Astrocyte (in vitro differentiated cells and primary cell): ENCODE measurements around the gene RIPOR2. TPM values are rescaled to one million over a fixed set of nuclear protein-coding genes. Genes with fewer than 3 reads are reported as not detected.

Source experiments
- DNase-seq: peaks from one replicate; pipeline ENCODE4 v3.0.0-alpha.2; 2010; ENCODE audit warnings: low read depth
- FAIRE-seq: peaks from 2 replicates; lab custom pipeline; 2011; peaks lifted over from hg19 to GRCh38; lab: Jason Lieb, UNC
- H2AFZ ChIP-seq: 2 replicates; pipeline ENCODE4 v1.6.0; 2012; ENCODE audit warnings: low read depth, low read length, inconsistent platforms
- H3K27ac ChIP-seq: 2 replicates; pipeline ENCODE4 v1.5.1; 2011; ENCODE audit warnings: low read depth, low read length, inconsistent platforms
- H3K27me3 ChIP-seq: 2 replicates; pipeline ENCODE4 v1.6.0; 2011; ENCODE audit warnings: low read length, inconsistent platforms; ENCODE audit not compliant: insufficient read depth
- H3K36me3 ChIP-seq: 2 replicates; pipeline ENCODE4 v1.5.1; 2011; ENCODE audit warnings: low read length, inconsistent platforms; ENCODE audit not compliant: insufficient read depth
- H3K4me1 ChIP-seq: 2 replicates; pipeline ENCODE4 v1.5.1; 2011; ENCODE audit warnings: low read length, inconsistent platforms; ENCODE audit not compliant: insufficient read depth
- H3K4me2 ChIP-seq: 2 replicates; pipeline ENCODE4 v1.6.0; 2012; ENCODE audit warnings: low read length, inconsistent platforms
- H3K4me3 ChIP-seq: 2 replicates; pipeline ENCODE4 v1.5.1; 2011; ENCODE audit warnings: low read depth, mild to moderate bottlenecking, low read length, inconsistent platforms; ENCODE audit not compliant: insufficient read depth
- H3K79me2 ChIP-seq: 2 replicates; pipeline ENCODE4 v1.6.0; 2012; ENCODE audit warnings: mild to moderate bottlenecking, low read length, inconsistent platforms; ENCODE audit not compliant: insufficient read depth
- H3K9ac ChIP-seq: 2 replicates; pipeline ENCODE4 v1.6.0; 2012; ENCODE audit warnings: mild to moderate bottlenecking, low read length, inconsistent platforms
- H3K9me3 ChIP-seq: 2 replicates; pipeline ENCODE4 v1.5.1; 2012; ENCODE audit warnings: low read depth, mild to moderate bottlenecking, low read length, inconsistent platforms; ENCODE audit not compliant: insufficient read depth
- H4K20me1 ChIP-seq: 2 replicates; pipeline ENCODE4 v1.6.0; 2012; ENCODE audit warnings: low read length, inconsistent platforms; ENCODE audit not compliant: insufficient read depth
- H3K27ac Mint-ChIP-seq: one replicate; pipeline ENCODE4 v1.8.0; 2021; ENCODE audit warnings: mild to moderate bottlenecking, mixed read lengths; ENCODE audit not compliant: unreplicated experiment
- H3K27me3 Mint-ChIP-seq: one replicate; pipeline ENCODE4 v1.8.0; 2021; ENCODE audit warnings: low read depth, mixed read lengths; ENCODE audit not compliant: unreplicated experiment
- H3K36me3 Mint-ChIP-seq: one replicate; pipeline ENCODE4 v1.8.0; 2021; ENCODE audit warnings: low read depth, mixed read lengths; ENCODE audit not compliant: unreplicated experiment
- H3K4me1 Mint-ChIP-seq: one replicate; pipeline ENCODE4 v1.8.0; 2021; ENCODE audit warnings: low read depth, mixed read lengths; ENCODE audit not compliant: unreplicated experiment
- H3K4me3 Mint-ChIP-seq: one replicate; pipeline ENCODE4 v1.8.0; 2021; ENCODE audit warnings: mild to moderate bottlenecking, moderate library complexity, mixed read lengths; ENCODE audit not compliant: unreplicated experiment
- H3K9me3 Mint-ChIP-seq: one replicate; pipeline ENCODE4 v1.8.0; 2021; ENCODE audit warnings: mild to moderate bottlenecking, mixed read lengths; ENCODE audit not compliant: unreplicated experiment
- EZH2 ChIP-seq: IDR thresholded peaks from 2 replicates; pipeline ENCODE4 v1.6.1; 2012; ENCODE audit warnings: mild to moderate bottlenecking, low read length, inconsistent platforms; ENCODE audit not compliant: insufficient read depth
- total RNA-seq: library from RNA; stranded (reverse); gene quantifications from 2 replicates; pipeline ENCODE4 v1.2.1, GENCODE V29; 2021
- TF ChIP-seq, protein P1 (sequence below): IDR thresholded peaks from 2 replicates; pipeline ENCODE4 v1.5.1; 2011; ENCODE audit warnings: low read depth, mild to moderate bottlenecking, inconsistent platforms, low read length, moderate library complexity; ENCODE audit not compliant: insufficient read depth

The RIPOR2 gene
- total RNA-seq, 1 donor from 2014 or later: 0.95 TPM

DNA sequence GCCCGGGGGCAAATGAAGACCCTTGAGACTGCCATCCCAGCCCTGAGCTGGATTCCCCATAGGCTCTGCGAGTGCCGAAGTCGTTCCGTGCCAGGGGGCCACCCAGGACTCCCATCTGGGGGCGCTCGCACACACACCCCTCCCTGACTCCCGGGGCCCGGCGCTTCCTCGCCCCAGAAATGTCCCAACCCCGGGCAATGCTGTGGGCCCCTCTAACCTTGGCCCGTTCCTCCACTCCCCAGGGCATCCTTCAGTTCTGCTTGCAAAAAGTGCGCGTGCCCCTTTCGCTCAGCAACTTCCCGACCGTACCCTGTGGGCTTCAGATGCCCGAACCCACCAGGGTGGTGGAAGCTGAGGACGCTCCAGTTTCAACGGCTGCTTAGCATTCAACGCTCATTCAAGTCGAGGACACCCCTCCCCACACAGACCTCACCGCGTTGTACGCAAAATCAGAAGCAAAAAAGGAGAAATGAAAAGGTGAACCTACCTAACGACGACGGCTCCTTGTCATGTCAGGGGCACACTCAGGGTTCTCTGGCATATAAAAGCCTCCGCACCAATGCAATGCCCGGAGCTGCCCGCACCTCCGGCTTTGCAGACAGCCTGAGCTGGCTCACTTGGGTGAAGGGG, 25.3 kb downstream of the RIPOR2 start:
- peaks cover 6% of the 10 kb centered on the region for H3K4me1 ChIP-seq
- no peak overlapping the region for H3K27ac ChIP-seq
- Mint-ChIP-seq H3K9me3 (peaks cover 2% of the 10 kb centered on the region), H3K27me3 (peaks cover 46% of the 10 kb centered on the region), H3K27ac (no peak overlapping the region), H3K36me3 (no peaks in the 10 kb centered on the region), H3K4me1 (peaks cover 3% of the 10 kb centered on the region), H3K4me3 (peak overlapping the region; percentile 89)
- H3K4me2 ChIP-seq: peak overlapping the region; percentile 99
- H3K36me3 ChIP-seq: no peaks in the 10 kb centered on the region
- H4K20me1 ChIP-seq: no peaks in the 10 kb centered on the region
- no peak for TF ChIP-seq EZH2
- TF ChIP-seq, protein P1, sequence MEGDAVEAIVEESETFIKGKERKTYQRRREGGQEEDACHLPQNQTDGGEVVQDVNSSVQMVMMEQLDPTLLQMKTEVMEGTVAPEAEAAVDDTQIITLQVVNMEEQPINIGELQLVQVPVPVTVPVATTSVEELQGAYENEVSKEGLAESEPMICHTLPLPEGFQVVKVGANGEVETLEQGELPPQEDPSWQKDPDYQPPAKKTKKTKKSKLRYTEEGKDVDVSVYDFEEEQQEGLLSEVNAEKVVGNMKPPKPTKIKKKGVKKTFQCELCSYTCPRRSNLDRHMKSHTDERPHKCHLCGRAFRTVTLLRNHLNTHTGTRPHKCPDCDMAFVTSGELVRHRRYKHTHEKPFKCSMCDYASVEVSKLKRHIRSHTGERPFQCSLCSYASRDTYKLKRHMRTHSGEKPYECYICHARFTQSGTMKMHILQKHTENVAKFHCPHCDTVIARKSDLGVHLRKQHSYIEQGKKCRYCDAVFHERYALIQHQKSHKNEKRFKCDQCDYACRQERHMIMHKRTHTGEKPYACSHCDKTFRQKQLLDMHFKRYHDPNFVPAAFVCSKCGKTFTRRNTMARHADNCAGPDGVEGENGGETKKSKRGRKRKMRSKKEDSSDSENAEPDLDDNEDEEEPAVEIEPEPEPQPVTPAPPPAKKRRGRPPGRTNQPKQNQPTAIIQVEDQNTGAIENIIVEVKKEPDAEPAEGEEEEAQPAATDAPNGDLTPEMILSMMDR: no peak
- no peaks in the 10 kb centered on the region for H3K9me3 ChIP-seq
- no peaks in the 10 kb centered on the region for H3K79me2 ChIP-seq
- peak overlapping the region; percentile 96 for H2AFZ ChIP-seq
- H3K4me3 ChIP-seq: peak overlapping the region; percentile 72
- DNase-seq (no peak), FAIRE-seq (no peak)
- peak overlapping the region; percentile 73 for H3K9ac ChIP-seq
- H3K27me3 ChIP-seq: peaks cover 8% of the 10 kb centered on the region

DNA sequence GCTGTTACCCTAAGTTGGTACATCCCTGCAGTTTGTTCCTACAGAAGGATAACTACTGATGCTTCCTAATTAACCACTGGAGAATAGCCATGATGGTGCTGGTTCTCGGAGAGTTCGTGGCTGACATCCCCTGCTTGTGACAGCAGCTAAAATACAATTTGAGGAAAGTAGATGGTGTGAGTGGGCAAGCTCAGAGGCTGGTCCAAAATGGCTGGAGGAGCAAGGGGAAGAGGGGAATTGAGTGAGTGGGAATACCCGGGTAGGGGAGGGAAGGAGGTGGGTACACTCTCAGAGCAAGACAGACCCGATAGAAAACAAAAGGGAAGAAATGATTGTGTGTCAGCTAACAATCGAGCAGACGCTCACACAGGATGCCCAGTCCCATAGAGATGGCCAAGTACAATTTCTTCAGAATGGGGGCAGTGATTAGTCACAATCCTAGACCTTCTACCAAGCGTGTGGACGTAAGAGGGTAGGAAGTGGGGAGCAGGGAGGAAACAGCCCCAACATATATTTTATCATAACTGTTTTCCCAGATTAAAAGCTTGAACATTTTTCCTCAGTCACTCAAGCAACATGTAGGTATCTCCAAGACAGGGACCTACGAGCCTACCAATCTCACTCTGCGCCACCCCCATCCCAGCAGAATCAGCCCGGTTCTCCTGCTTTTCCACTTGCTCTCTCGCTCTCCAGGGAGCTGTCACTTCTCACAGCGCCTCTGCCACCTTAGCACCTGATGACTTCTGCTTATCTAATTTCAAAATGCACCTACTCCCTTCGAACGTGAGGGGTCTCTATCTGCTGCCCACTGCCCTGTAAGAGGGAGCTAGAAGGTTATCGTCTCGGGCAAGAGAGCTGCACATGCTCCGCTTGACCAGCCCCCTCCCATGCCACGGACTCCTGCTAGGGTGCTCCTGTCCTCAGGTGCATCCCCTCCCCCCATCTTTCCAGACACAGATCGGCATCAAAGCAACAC, 26.2 kb downstream of the RIPOR2 start:
- Histone ChIP-seq H3K27me3 (peaks cover 8% of the 10 kb centered on the region), H3K79me2 (no peaks in the 10 kb centered on the region), H3K27ac (no peak overlapping the region), H2AFZ (peak overlapping the region; percentile 96), H3K9ac (peak overlapping the region; percentile 73), H3K36me3 (no peaks in the 10 kb centered on the region), H3K4me1 (peaks cover 6% of the 10 kb centered on the region), H3K4me3 (peak overlapping the region; percentile 72), H3K4me2 (peak overlapping the region; percentile 99), H4K20me1 (no peaks in the 10 kb centered on the region), H3K9me3 (no peaks in the 10 kb centered on the region)
- H3K9me3 Mint-ChIP-seq: peaks cover 2% of the 10 kb centered on the region
- no peak overlapping the region for H3K27ac Mint-ChIP-seq
- no peak for DNase-seq
- H3K27me3 Mint-ChIP-seq: peaks cover 49% of the 10 kb centered on the region
- peaks cover 3% of the 10 kb centered on the region for H3K4me1 Mint-ChIP-seq
- TF ChIP-seq, protein P1: no peak
- no peak for FAIRE-seq
- peak overlapping the region; percentile 89 for H3K4me3 Mint-ChIP-seq
- H3K36me3 Mint-ChIP-seq: no peaks in the 10 kb centered on the region
